ENCODE results near the gene HSP90AB1.

DNA sequence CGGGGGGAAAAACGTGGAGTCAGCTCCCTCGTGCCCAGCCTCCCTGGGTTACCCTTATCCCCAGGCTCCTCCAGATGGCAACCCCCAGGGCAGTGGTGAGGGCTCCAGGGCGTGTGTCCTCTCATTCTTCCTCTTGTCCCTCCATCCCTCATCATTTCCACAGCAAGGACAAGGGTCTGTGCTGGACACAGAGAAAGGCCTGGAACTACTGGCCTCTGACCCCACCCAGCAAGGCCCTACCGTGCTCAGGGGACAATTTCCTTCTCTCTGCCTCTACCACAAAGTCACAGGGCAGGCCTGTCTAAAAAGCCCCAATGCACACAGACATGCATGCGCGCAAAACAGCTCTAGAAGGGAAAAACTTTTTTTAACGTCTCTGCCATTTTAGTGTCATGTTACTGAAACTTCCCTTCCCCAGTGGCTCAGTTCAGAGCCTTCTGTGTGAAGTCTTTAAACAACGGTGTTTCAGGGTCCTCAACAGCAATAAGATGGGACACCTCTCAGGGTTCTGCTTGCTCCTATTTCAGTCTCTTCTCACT is 11.5 kb downstream of the HSP90AB1 start:
- TF ChIP-seq, protein P1, sequence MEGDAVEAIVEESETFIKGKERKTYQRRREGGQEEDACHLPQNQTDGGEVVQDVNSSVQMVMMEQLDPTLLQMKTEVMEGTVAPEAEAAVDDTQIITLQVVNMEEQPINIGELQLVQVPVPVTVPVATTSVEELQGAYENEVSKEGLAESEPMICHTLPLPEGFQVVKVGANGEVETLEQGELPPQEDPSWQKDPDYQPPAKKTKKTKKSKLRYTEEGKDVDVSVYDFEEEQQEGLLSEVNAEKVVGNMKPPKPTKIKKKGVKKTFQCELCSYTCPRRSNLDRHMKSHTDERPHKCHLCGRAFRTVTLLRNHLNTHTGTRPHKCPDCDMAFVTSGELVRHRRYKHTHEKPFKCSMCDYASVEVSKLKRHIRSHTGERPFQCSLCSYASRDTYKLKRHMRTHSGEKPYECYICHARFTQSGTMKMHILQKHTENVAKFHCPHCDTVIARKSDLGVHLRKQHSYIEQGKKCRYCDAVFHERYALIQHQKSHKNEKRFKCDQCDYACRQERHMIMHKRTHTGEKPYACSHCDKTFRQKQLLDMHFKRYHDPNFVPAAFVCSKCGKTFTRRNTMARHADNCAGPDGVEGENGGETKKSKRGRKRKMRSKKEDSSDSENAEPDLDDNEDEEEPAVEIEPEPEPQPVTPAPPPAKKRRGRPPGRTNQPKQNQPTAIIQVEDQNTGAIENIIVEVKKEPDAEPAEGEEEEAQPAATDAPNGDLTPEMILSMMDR (conservative IDR thresholded peaks at IDR 0.05 in 1 of 2, IDR thresholded peaks at IDR 0.05 in 1 of 2; ENCODE audit: extremely low read depth in 1 of 2, insufficient read depth in 1 of 2, low read depth in 1 of 2, low read length in 2 of 2): no peak
- no peak for TF ChIP-seq EZH2 (IDR thresholded peaks at IDR 0.05; ENCODE audit: borderline replicate concordance, low read length)

Data from mammary epithelial cell (primary cell).